Stimulated activated naive CD4-positive, alpha-beta T cell treated with Interleukin-2 at 50 U/mL for 16 hours (primary cell): ENCODE measurements around the gene OR5B17.
"Not testable (repeated sequence)": the region's sequence is repeated elsewhere in the genome, so short reads cannot be mapped to it uniquely, and the experiment has no call there.

ENCODE experiments used
- DNase-seq: peaks from one replicate; lab custom pipeline; 2025; lab: John Stamatoyannopoulos, UW

The OR5B17 gene

GRCh38 chr11:58358969-58359368 is at the start of gene OR5B17:
Gene OR5B17 (minus strand): TSS chr11:58359069. CDS start chr11:58359069, 0 bp downstream.
- no peak for DNase-seq

- DNase-seq = no peak
Measured at GRCh38 chr11:58406774-58407173, 47.9 kb upstream of the OR5B17 start, which contains the start of gene OR5B3. Gene OR5B3 (minus strand): TSS chr11:58406874. CDS start chr11:58403409, 3,465 bp downstream.

GRCh38 chr11:58399622-58400021 is 40.8 kb upstream of the OR5B17 start:
- not testable (repeated sequence) for DNase-seq

- DNase-seq = no peak
Measured at GRCh38 chr11:58395581-58395980, 36.7 kb upstream of the OR5B17 start.

GRCh38 chr11:58394195-58394594 is 35.3 kb upstream of the OR5B17 start:
- no peak for DNase-seq

- no peak for DNase-seq
Measured at GRCh38 chr11:58392746-58393145, 33.9 kb upstream of the OR5B17 start.

- DNase-seq = no peak
Measured at GRCh38 chr11:58391879-58392278, 33.0 kb upstream of the OR5B17 start.

- DNase-seq = no peak
Measured at GRCh38 chr11:58390551-58391063, 31.7 kb upstream of the OR5B17 start.

- DNase-seq = no peak
Measured at GRCh38 chr11:58354727-58355126, 4.1 kb downstream of the OR5B17 start.

GRCh38 chr11:58345204-58345603 is 13.7 kb downstream of the OR5B17 start:
- no peak for DNase-seq

- no peak for DNase-seq
Measured at GRCh38 chr11:58334708-58335107, 24.2 kb downstream of the OR5B17 start.

- DNase-seq = no peak
Measured at GRCh38 chr11:58330861-58331260, 28.0 kb downstream of the OR5B17 start.

- no peak for DNase-seq
Measured at GRCh38 chr11:58318532-58318931, 40.3 kb downstream of the OR5B17 start.

GRCh38 chr11:58316142-58316541 is 42.7 kb downstream of the OR5B17 start:
- no peak for DNase-seq
